Choroid plexus epithelial cell (primary cell): ENCODE measurements around the gene ETFB.

Experiments
- DNase-seq: peaks from one replicate; pipeline ENCODE4 v3.0.0-alpha.2; 2010; ENCODE audit warnings: low read depth
- H3K4me3 ChIP-seq: 2 replicates; pipeline ENCODE4 v1.5.1; 2011; ENCODE audit warnings: low read depth, mild to moderate bottlenecking, control low read depth, low read length, moderate library complexity
- TF ChIP-seq, protein P1 (sequence below): conservative IDR thresholded peaks from 2 replicates; pipeline ENCODE4 v1.5.1; 2011; ENCODE audit warnings: low read depth, mild to moderate bottlenecking, control low read depth, inconsistent platforms, low read length, moderate library complexity

Gene ETFB

GRCh38 chr19:51351266-51351990, 14.8 kb downstream of the ETFB start:
- DNase-seq, result no peak
- TF ChIP-seq, protein P1, sequence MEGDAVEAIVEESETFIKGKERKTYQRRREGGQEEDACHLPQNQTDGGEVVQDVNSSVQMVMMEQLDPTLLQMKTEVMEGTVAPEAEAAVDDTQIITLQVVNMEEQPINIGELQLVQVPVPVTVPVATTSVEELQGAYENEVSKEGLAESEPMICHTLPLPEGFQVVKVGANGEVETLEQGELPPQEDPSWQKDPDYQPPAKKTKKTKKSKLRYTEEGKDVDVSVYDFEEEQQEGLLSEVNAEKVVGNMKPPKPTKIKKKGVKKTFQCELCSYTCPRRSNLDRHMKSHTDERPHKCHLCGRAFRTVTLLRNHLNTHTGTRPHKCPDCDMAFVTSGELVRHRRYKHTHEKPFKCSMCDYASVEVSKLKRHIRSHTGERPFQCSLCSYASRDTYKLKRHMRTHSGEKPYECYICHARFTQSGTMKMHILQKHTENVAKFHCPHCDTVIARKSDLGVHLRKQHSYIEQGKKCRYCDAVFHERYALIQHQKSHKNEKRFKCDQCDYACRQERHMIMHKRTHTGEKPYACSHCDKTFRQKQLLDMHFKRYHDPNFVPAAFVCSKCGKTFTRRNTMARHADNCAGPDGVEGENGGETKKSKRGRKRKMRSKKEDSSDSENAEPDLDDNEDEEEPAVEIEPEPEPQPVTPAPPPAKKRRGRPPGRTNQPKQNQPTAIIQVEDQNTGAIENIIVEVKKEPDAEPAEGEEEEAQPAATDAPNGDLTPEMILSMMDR, result no peak
- H3K4me3 ChIP-seq, result no peak overlapping the region

- H3K4me3 ChIP-seq, result no peak overlapping the region
- TF ChIP-seq, protein P1, result no peak
- no peak for DNase-seq
These were observed 18.8 kb downstream of the ETFB start for GRCh38 chr19:51347209-51347928.

GRCh38 chr19:51346742-51347141, 19.4 kb downstream of the ETFB start:
- DNase-seq, result no peak
- no peak overlapping the region for H3K4me3 ChIP-seq
- TF ChIP-seq, protein P1, result no peak

DNA sequence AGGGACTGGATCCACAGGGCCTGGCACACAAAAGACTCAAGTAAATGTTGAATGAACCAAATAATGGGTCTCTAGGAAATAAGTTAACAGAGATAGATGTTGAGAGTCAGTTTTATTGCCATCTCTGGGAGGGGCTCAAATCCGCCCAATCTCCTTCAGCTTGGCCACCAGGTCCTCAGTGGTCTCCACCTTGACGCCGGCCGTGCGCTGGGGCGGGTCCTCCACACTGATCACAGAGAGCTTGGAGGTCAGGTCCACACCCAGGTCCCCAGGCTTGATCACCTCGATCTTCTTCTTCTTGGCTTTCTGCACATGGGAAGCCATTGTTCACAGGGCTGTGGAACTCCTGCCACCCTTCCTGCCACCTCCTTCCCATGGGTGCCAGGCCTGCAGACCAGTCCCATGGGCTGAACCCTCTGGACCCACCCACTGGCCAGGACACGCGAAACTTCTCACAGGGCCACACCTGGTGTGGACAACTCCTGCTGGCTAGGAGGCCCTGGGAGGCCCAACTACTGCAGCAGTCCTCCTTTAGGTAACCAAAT, 21.0 kb downstream of the ETFB start:
- DNase-seq, result no peak
- TF ChIP-seq, protein P1, result no peak
- H3K4me3 ChIP-seq, result no peak overlapping the region

DNA sequence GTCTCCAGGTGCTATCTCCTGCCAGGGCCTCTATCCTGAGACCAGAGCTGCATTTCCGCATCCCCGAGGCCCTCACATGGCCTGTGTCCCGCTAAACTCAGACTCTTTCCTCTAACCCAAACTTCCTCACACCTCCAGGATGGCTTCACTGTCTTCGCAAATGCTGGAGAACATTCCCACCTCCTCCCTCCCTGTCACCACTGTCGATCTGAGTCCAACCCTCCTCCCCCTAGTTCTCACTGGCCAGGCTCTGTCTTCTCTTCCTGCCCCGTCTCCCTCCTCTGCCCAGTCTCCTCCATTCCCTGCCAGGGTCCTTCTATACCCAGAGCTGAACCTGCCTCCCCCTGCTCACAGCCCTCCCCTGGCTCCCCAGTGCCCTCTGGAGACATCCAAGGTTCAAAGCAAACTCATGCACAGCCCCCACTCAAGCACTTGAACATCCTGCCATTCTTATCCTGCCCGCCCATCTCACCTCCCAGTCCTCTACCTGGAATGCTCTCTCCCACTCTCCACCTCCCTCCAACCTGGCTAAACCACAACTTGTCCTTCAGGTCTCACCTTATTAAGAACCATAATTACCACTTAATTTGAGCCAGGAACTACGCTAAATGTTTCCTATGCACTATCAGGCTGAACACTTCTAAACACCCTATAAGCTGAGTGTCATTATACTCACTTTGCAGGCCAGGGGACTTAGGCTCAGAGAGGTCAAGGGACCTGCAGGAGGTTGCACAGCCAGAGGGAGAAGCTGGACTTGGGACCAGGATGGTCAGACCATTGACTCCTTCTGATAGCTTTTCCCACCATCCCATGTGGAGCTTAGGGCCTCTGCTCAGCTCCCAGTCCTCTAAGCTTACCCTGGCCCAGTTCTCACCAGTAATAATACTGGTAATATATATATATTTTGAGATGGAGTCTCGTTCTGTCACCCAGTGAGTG, 23.3 kb downstream of the ETFB start:
- TF ChIP-seq, protein P1, result no peak

DNA sequence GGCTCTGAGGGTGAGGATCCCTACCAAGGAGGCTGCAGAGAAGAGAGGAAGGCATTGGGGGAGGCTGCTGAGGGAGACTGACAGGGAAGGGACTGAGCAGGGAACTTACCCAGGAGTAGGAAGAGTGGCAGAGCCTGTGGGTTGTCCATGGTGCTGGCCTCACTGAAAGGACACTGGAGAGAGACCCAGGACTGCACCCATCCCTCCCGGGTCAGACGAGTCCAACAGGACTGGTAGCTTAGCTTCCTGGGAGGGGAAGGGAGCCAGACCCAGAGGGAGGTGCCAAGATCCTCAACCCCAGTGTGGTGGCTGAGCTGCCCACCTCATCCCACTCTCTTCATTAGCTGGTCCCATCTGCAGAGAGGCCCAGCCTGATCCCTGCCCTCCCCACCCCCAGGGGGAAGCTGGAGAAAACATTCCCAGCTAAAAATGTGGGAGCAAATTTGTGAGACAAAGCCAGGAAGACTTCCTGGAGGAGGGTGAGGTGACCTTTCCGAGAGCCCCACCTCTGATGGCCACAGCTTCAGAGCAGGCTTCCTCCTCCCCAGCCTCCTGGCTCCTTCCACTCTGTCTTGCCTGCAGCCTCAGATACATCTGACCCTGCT, 24.1 kb downstream of the ETFB start, which contains the start of gene VSIG10L:
Gene VSIG10L, minus strand, starts transcription at position 164 of the 605 bp plus-strand sequence. Its CDS starts 15 bp downstream, at position 149.
- DNase-seq, result no peak
- H3K4me3 ChIP-seq, result no peak within 1 kb of the TSS
- TF ChIP-seq, protein P1, result no peak

More for the DNA sequence above, 23.3 kb downstream of the ETFB start:
- H3K4me3 ChIP-seq, result no peak overlapping the region
- DNase-seq, result no peak
